Activated gamma-delta T cell treated with anti-CD3 and anti-CD28 coated beads, Interleukin-2, amount 50 U/mL, for 16 hours (primary cell): ENCODE measurements around the gene GLIS2.

Experiments used
- DNase-seq: peaks from one replicate; pipeline ENCODE4 v3.0.0-alpha.2; 2020; ENCODE audit warnings: low read depth

GLIS2 gene

DNA sequence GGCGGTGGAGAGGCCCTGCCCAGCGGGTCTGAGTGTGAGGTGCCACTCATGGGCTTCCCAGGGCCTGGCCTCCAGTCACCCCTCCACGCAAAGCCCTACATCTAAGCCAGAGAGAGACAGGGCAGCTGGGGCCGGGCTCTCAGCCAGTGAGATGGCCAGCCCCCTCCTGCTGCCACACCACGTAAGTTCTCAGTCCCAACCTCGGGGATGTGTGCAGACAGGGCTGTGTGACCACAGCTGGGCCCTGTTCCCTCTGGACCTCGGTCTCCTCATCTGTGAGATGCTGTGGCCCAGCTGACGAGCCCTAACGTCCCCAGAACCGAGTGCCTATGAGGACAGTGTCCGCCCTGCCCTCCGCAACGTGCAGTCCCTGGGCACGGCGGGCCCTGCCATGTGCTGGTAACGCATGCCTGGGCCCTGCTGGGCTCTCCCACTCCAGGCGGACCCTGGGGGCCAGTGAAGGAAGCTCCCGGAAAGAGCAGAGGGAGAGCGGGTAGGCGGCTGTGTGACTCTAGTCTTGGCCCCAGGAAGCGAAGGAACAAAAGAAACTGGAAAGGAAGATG is 67.0 kb downstream of the GLIS2 start:
- no peak for DNase-seq

DNA sequence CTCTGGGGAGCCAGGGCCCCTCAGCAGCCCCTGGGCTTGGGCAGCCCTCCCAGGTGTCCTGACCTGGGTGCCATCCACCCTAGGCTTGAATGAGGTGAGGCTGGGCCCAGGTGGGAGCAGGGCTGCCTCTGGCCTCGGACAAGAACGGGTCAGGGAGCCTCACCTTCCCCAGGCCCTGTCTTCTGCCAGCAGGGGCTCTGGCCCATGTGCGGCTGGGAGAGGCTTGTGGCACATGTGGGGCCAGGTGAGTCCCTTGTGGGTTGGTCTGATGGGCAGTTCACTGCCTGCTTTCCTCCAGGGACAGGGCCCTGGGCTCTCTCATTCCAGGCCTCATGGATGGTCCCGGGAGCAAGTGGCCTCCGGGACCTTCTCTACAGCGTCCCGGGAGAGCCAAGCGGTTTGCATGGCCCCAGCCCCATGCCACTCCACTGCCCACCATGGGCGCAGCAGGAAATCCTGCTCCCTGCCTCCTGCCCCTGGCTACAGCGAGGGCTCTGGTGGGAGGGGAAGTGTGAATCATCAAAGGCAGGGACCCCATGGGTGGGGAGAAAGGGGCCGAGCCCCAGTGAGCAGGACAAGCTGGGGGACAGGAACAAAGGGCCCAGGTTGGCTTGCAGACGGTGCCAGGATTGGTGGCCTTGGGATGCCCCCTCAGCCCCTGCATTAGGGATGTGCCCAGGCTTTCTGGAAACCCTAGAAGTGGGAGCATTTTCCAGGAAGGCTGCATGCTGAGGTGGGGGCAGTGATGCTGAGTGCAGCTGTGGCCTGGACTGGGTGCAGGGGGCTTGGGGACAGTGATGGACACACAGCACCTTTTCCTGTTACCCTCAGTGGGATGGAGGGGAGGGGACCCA is 68.0 kb downstream of the GLIS2 start:
- DNase-seq: no peak

DNA sequence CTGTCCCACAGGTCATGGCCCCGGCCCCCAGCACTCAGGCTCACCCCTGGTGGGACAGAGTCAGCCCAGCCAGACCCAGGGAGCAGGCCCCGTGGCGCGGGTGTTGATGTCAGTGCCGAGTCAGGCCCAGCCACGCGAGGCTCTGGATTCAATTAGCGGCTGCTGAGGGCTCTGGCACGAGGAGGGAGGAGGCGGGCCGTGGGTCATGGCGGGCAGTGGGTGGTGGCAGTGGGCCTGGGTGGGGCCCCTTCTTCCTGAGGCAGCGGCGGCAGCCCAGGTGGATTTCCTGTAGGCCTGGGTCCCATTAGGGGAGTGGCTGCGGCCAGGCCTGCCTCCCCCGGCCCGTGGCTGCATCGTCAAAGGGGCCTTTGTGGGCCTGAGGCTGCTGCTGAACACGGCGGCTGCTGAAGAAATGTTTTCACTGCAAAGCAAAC is 68.7 kb downstream of the GLIS2 start:
- no peak for DNase-seq

DNA sequence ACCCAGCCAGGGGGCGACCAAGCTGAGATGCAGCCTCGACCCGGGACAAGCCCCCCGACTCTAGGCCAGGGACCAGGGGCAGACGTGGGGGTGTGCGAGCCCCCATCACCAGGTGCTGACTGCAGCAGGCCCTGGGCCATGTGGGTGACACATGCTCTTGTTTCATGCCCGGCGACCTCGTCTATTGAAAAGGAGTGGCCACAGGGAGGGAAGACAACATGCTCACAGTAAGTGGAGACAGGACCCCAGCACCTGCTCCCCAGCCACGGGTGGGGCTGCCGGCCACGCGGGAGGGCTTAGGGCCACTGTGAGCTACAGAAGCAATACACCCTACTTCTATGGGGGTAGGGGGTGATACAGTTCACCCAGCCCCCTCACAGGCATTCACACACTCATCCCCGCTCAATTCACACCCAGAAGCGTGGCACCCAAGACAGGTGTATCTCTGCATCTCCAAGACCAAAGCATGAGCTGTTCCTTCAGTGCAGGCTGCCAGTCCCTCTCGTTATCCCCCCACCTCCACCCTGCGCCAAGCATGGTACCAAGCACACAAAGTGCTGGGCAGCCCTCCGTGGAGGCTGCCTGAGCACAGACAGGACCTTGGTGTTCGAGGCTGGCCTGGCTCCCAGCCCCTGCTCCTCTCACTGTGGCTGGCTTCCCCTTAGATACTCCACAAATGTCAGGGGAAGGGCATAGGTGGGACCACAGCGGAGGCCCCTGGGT is 69.4 kb downstream of the GLIS2 start:
- no peak for DNase-seq

DNA sequence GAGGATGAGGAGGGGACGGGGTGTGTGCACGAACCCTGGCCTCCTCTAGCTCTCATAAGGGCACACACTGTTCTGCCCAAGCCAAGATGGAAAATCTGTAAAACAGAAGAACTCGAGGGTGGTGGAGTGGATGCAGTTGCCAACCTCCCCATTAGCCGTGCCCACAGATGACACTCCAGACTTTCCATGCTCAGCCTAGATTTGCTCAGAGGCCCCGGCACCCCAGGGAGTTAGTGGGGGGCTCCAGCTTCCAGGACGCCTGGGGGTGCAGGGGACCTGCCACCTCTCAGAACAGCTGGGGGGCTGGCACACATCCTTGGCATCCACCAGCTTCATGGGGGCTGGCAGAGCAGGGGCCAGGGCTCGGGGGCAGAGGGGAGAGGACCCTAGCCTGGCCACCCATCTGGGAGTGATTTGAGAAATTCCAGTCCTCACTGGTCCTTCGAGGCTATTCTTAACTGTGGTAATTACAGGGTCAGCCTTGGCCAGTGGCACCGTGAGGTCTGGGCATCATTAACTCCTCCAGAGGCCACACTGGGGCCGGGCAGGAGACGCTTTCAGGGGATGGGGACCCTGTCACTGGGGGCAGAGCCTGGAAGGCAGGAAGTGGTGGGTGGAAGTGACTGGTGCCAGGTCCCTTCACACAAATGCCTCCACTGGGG is 70.1 kb downstream of the GLIS2 start:
- no peak for DNase-seq

DNA sequence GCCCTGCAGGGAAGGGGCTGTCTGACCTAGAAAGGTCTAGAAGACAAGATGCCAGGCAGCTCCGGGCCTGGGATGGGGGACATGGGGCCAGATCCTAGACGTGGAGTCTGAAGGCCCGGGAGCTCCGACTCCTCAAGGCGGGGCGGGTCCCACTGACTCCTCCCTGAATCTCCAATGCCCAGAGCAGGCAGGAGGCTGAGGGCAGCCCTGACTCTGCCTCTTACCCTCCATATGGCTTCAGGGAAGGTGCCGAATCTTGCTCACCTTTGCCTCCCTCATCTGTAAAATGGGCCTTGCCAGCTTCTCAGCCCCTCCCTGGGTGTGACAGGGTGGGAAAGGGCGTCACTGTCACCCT is 70.6 kb downstream of the GLIS2 start:
- DNase-seq: no peak

DNA sequence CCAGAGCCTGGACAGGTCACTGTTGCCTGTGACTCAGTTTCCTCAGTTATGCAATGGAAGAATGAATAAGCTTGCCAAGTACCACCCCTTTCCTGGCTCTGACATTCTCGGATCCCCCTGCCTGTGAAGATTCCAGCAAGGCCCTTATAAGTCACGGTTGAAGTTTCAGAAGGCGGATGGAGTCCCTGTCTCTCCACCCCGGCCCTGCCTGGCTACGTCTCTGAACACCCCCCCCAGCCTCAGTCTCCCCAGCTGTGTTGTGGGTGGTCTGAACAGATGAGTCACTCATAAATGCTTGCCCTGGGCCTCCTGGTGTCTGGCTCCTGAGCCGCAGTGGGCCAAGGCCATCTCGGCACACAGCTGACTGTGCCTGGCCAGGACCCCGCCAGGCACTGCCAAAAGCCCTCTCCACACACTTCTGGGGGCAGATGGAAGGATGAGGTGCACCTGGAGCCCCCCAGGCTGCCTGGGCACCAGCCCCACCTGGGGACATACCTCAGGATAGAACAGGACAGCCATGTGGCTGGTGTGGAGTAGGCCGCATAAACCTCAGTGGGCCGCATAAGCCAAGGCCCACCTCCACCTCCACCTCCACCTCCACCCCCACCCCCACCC is 71.2 kb downstream of the GLIS2 start:
- no peak for DNase-seq

DNA sequence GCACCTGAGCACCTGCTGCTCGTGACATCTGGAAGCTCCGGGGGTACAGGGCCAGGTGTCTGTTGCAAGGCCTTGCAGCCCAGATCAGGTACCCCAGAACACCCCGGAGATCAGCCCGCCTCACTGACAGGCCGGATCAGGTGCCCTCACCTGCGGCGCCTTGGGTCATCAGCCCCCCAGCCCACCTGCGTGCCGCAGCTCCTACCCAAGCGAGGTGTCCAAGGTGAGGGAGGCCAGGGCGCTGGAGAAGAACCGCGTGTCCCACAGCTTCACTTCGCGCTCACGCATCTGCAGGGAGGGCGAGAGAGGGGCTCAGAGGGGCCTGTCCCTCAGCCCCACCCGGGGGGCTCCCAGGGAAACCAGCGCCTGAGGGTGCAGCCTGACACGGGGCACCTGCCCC is 71.9 kb downstream of the GLIS2 start:
- DNase-seq: no peak

DNA sequence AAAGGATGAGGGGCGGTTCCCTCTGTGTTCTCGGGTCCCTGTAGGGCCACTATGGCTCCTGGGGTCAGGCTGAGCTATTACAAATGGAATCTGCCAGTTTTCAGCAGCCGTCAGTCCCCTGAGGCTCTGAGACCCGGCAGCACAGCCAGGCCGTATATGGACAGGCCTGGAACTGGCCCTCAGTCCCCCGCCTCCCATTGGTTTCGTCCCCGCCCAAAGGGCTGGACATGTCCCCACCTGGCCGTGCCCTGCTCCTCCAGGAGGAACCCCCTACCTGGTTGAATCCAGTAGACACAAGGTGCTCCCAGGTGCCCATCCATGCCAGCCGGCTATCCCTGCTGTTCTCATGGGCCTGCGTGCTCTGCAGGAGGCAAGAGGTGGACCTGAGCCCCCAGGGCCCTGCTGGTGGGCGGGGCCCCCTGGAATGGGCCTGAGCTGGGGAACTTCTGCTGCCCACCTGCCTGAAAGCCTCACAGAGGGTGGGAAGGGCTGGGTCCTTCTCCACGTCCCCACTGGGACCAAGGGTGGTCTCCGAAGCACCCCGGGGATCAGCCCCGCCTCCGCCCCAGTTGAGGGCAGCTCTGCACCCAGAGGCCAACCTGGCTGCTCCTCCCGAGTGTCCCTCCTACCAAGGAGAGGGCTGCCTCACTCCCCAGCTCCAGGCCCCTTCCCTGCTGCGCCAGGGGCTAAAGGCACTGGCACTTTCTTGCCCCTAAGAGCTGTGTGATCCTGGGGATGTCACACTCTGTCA is 72.6 kb downstream of the GLIS2 start:
- DNase-seq: no peak
